22Rv1 (cell line): ENCODE measurements around the gene SHISA2.
"Not testable (repeated sequence)": the region's sequence is repeated elsewhere in the genome, so short reads cannot be mapped to it uniquely, and the experiment has no call there.

Experiments
- CTCF ChIP-seq: fragments of 450-650 bp; IDR thresholded peaks from 2 replicates; pipeline ENCODE4 v1.5.1; 2017; ENCODE audit warnings: mild to moderate bottlenecking
- ZFX ChIP-seq: fragments of 450-650 bp; IDR thresholded peaks from 2 replicates; pipeline ENCODE4 v1.6.1; 2017; ENCODE audit warnings: antibody characterized with exemption, borderline replicate concordance

GRCh38 chr13:26076821-26077220 lies 25.0 kb upstream of the SHISA2 start:
- not testable (repeated sequence) for TF ChIP-seq CTCF, ZFX
